ENCODE results near the gene LPCAT3. TPM values are rescaled to one million over a fixed set of nuclear protein-coding genes. Genes with fewer than 3 reads are reported as not detected.

The LPCAT3 gene
- polyA plus RNA-seq, 1 donor (not counting 4 experiments of a cell fraction or from before 2014, with no cell fraction given): 69.1 TPM

DNA sequence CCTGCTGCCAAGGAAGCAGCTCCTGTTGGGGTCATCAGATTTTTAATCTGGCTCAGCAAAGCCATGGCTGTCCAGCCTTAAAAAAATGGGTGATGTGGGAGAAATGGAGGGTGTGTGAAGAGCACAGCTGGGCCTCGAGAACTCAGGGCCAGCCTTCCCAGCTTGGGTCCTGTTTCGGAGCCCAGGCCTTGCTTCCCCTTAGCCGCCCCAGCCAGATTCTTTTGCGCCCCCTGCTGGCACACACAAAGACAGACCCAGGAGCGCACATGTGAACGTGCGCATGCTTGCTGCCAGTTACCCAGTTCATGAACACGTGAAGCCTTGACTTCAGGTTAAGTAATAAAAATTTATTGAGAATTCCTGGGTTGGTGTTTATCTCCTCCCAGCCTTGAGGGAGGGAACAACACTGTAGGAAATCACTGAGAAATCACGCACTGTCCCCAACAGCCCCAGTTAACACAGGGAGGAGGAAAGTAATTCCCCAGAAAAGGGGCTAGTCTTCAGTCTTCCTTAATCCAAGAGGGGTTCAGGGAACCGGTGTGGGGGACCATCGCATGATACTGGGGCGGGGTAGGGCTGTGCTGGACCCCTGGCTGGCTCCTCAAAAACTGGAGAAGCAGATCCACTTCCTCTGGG is 53.1 kb downstream of the LPCAT3 start:
- FAIRE-seq: peak; percentile 43
- H3K79me2 ChIP-seq (ENCODE audit: control insufficient read depth, insufficient read depth, low read length): peaks cover 68% of the 10 kb centered on the region

DNA sequence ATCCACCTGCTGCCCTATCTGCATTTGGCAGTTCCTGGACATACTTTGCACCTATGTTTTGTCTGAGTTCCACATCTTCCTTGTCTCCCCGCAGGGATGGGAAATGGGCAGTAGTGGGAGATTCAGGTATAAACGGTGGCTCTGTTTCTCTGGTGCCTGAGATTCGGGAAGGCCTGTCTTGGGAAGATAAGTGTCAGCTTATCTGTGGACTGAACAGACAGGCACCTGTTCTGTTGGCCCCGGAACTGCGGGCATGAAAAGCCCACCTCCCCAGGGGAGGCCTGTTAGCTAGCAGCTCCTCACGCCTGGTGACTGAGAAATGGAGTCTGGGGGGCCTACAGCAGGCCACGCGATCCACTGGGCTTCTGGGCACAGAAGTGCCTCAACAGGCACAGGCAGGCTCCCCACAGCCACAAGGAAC is 53.7 kb downstream of the LPCAT3 start:
- Histone ChIP-seq H3K27me3 (ENCODE audit: control insufficient read depth, extremely low read depth, insufficient read depth, low read length) (no peaks in the 10 kb centered on the region), H3K4me1 (ENCODE audit: control insufficient read depth, extremely low read depth, insufficient read depth, low read length) (peaks cover 51% of the 10 kb centered on the region), H3K79me2 (ENCODE audit: control insufficient read depth, insufficient read depth, low read length) (peaks cover 62% of the 10 kb centered on the region), H3K4me3 (ENCODE audit: control insufficient read depth in 2 of 3, extremely low read depth in 1 of 3, insufficient read depth in 2 of 3, low read depth in 1 of 3, low read length in 3 of 3) (peak overlapping the region; percentile 80 to 94 (median 81)), H3K36me3 (ENCODE audit: control insufficient read depth in 2 of 2, extremely low read depth in 1 of 2, insufficient read depth in 2 of 2, low read length in 2 of 2) (peaks cover 23 to 47% of the 10 kb centered on the region in 2 experiments), H3K9me1 (ENCODE audit: control insufficient read depth, extremely low read depth, insufficient read depth, low read length) (peaks cover 3% of the 10 kb centered on the region), H2AFZ (ENCODE audit: control insufficient read depth, low read length) (no peak overlapping the region), H3K27ac (ENCODE audit: control insufficient read depth, insufficient read depth, low read length) (peak overlapping the region; percentile 95), H3K9ac (ENCODE audit: control insufficient read depth, extremely low read depth, insufficient read depth, low read length) (peak overlapping the region; percentile 99), H4K20me1 (ENCODE audit: control insufficient read depth, extremely low read depth, insufficient read depth, low read length) (peaks cover 8% of the 10 kb centered on the region), H3K9me3 (ENCODE audit: control insufficient read depth, low read depth, low read length) (no peaks in the 10 kb centered on the region), H3K4me2 (ENCODE audit: control insufficient read depth, extremely low read depth, insufficient read depth, low read depth, low read length) (peak overlapping the region; percentile 93)
- no peak for TF ChIP-seq EZH2 (IDR thresholded peaks at IDR 0.05; ENCODE audit: low read length)
- TF ChIP-seq CTCF (optimal IDR thresholded peaks at IDR 0.05 in 1 of 3, IDR thresholded peaks at IDR 0.05 in 1 of 3, conservative IDR thresholded peaks at IDR 0.05 in 1 of 3; ENCODE audit: extremely low read depth in 1 of 3, insufficient read depth in 2 of 3, low read length in 3 of 3): no peak
- dilution Hi-C loops (cut with MboI; ENCODE audit: extremely low pct_ligation_motif_present, low sequenced_read_pairs): no loop called here
- DNase-seq (ENCODE audit: low read depth, low spot score): no peak
- no peak for FAIRE-seq

More for the DNA sequence above, 53.1 kb downstream of the LPCAT3 start:
- Histone ChIP-seq H3K9ac (ENCODE audit: control insufficient read depth, extremely low read depth, insufficient read depth, low read length) (peak overlapping the region; percentile 99), H3K9me3 (ENCODE audit: control insufficient read depth, low read depth, low read length) (no peaks in the 10 kb centered on the region), H3K9me1 (ENCODE audit: control insufficient read depth, extremely low read depth, insufficient read depth, low read length) (peaks cover 3% of the 10 kb centered on the region), H3K4me2 (ENCODE audit: control insufficient read depth, extremely low read depth, insufficient read depth, low read depth, low read length) (peak overlapping the region; percentile 93), H3K27me3 (ENCODE audit: control insufficient read depth, extremely low read depth, insufficient read depth, low read length) (no peaks in the 10 kb centered on the region), H3K36me3 (ENCODE audit: control insufficient read depth in 2 of 2, extremely low read depth in 1 of 2, insufficient read depth in 2 of 2, low read length in 2 of 2) (peaks cover 23 to 47% of the 10 kb centered on the region in 2 experiments), H4K20me1 (ENCODE audit: control insufficient read depth, extremely low read depth, insufficient read depth, low read length) (peaks cover 8% of the 10 kb centered on the region), H3K4me1 (ENCODE audit: control insufficient read depth, extremely low read depth, insufficient read depth, low read length) (peaks cover 51% of the 10 kb centered on the region), H3K27ac (ENCODE audit: control insufficient read depth, insufficient read depth, low read length) (peak overlapping the region; percentile 95), H2AFZ (ENCODE audit: control insufficient read depth, low read length) (no peak overlapping the region), H3K4me3 (ENCODE audit: control insufficient read depth in 2 of 3, extremely low read depth in 1 of 3, insufficient read depth in 2 of 3, low read depth in 1 of 3, low read length in 3 of 3) (peak overlapping the region; percentile 80 to 94 (median 81))
- TF ChIP-seq EZH2 (IDR thresholded peaks at IDR 0.05; ENCODE audit: low read length) (no peak), CTCF (optimal IDR thresholded peaks at IDR 0.05 in 1 of 3, IDR thresholded peaks at IDR 0.05 in 1 of 3, conservative IDR thresholded peaks at IDR 0.05 in 1 of 3; ENCODE audit: extremely low read depth in 1 of 3, insufficient read depth in 2 of 3, low read length in 3 of 3) (peak in 2 of 3 experiments; percentile 93 to 96)
- DNase-seq (ENCODE audit: low read depth, low spot score): no peak
- dilution Hi-C loops (cut with MboI; ENCODE audit: extremely low pct_ligation_motif_present, low sequenced_read_pairs): no loop called here
